Left lung (tissue), 10 donors: ENCODE data around the gene KAT8. TPM values are rescaled to one million over a fixed set of nuclear protein-coding genes. Genes with fewer than 3 reads are reported as not detected.

Source experiments
- ATAC-seq: fragments of 200-7000 bp; cut with Tn5 transposase; one replicate; pipeline ENCODE4 v1.9.1; 2020; ENCODE audit warnings: moderate library complexity
- DNase-seq, 4 donors: peaks; one replicate each; pipeline ENCODE4 v3.0.0-alpha.2; 2013 to 2020
- H3K27ac ChIP-seq, 2 donors: fragments of 200-600 bp; sonication (generic) in 1 of 2; one replicate each; pipeline versions ENCODE4 v1.5.0 to v1.8.0; 2020 to 2021
- H3K27me3 ChIP-seq, 2 donors: fragments of 200-600 bp; sonication (generic) in 1 of 2; one replicate each; pipeline versions ENCODE4 v1.5.0 to v1.8.0; 2020 to 2021
- H3K36me3 ChIP-seq, 2 donors: fragments of 200-600 bp; sonication (generic) in 1 of 2; one replicate each; pipeline versions ENCODE4 v1.5.0 to v1.8.0; 2020 to 2021
- H3K4me1 ChIP-seq, 2 donors: fragments of 200-600 bp; one replicate each; pipeline ENCODE4 v1.8.0; 2021
- H3K4me3 ChIP-seq, 2 donors: fragments of 200-600 bp; sonication (generic) in 1 of 2; one replicate each; pipeline versions ENCODE4 v1.5.0 to v1.8.0; 2020 to 2021; ENCODE audit warnings: mild to moderate bottlenecking in 1 of 2
- H3K9me3 ChIP-seq, 2 donors: fragments of 200-600 bp; sonication (generic) in 1 of 2; one replicate each; pipeline versions ENCODE4 v1.5.0 to v1.8.0; 2020 to 2021
- intact Hi-C, 2 donors: fragments of 100-400 bp; cut with DNase I; formaldehyde crosslinking; loops; one replicate each; pipeline versions ENCODE4 v1.11.2 to v1.14.2; 2022
- polyA plus RNA-seq, 6 donors: library from polyadenylated mRNA; unstranded; fragments of 120-200 nt; gene quantifications; one replicate each; pipeline ENCODE4 v1.2.1, GENCODE V29; 2013; ENCODE audit not compliant: insufficient read length in 6 of 6
- total RNA-seq, 2 donors: library from RNA; stranded (reverse); fragmentation: NEBNext Ultra II Directional; extraction: Animal tissue kit (Norgen Biotek cat#: 25700); gene quantifications; one replicate each; pipeline ENCODE4 v1.2.1, GENCODE V29; 2021
- TF ChIP-seq, protein P1 (sequence below), 2 donors: fragments of 200-600 bp; sonication (generic) in 1 of 2; IDR thresholded peaks; one replicate each; pipeline versions ENCODE4 v1.5.0 to v1.8.0; 2021; ENCODE audit warnings: antibody characterized with exemption in 2 of 2
- donor health status: DM: no; HTN: yes; CAD: no.
- donor health status: DM: no; HTN: no; CAD: no.

KAT8 gene
- total and polyA plus RNA-seq, 8 donors, result 49.8 to 74.6 (median 61.0) TPM

DNA sequence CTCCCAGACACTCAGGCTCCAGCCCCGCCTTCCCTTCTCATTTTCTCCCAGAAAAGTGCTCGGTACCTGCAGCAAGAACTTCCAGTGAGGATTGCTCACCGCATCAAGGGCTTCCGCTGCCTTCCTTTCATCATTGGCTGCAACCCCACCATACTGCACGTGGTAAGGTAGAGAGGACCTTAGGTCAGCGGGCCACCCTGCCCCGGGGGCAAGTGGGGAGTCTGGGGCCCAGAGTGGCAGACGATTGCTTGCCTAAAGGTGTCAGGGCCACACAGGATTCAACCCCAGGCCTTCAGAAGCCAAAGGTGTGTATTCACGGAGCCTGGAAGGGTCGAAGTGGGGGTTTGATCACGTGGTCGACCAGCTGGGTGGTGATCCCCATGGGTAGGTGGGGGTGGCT lies 7.8 kb upstream of the KAT8 start:
- H3K27me3 ChIP-seq, result no peaks in the 10 kb centered on the region
- H3K4me1 ChIP-seq, result peaks cover 14 to 62% of the 10 kb centered on the region in 2 donors
- DNase-seq (no peak), ATAC-seq (no peak)
- H3K36me3 ChIP-seq, result peaks cover 0 to 39% of the 10 kb centered on the region in 2 donors
- H3K4me3 ChIP-seq, result peak overlapping the region in 1 of 2 donors; percentile 96
- no peaks in the 10 kb centered on the region for H3K9me3 ChIP-seq
- no peak overlapping the region for H3K27ac ChIP-seq
- TF ChIP-seq, protein P1, sequence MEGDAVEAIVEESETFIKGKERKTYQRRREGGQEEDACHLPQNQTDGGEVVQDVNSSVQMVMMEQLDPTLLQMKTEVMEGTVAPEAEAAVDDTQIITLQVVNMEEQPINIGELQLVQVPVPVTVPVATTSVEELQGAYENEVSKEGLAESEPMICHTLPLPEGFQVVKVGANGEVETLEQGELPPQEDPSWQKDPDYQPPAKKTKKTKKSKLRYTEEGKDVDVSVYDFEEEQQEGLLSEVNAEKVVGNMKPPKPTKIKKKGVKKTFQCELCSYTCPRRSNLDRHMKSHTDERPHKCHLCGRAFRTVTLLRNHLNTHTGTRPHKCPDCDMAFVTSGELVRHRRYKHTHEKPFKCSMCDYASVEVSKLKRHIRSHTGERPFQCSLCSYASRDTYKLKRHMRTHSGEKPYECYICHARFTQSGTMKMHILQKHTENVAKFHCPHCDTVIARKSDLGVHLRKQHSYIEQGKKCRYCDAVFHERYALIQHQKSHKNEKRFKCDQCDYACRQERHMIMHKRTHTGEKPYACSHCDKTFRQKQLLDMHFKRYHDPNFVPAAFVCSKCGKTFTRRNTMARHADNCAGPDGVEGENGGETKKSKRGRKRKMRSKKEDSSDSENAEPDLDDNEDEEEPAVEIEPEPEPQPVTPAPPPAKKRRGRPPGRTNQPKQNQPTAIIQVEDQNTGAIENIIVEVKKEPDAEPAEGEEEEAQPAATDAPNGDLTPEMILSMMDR (IDR thresholded peaks at IDR 0.05), result no peak
- intact Hi-C loops, result no loop called here

DNA sequence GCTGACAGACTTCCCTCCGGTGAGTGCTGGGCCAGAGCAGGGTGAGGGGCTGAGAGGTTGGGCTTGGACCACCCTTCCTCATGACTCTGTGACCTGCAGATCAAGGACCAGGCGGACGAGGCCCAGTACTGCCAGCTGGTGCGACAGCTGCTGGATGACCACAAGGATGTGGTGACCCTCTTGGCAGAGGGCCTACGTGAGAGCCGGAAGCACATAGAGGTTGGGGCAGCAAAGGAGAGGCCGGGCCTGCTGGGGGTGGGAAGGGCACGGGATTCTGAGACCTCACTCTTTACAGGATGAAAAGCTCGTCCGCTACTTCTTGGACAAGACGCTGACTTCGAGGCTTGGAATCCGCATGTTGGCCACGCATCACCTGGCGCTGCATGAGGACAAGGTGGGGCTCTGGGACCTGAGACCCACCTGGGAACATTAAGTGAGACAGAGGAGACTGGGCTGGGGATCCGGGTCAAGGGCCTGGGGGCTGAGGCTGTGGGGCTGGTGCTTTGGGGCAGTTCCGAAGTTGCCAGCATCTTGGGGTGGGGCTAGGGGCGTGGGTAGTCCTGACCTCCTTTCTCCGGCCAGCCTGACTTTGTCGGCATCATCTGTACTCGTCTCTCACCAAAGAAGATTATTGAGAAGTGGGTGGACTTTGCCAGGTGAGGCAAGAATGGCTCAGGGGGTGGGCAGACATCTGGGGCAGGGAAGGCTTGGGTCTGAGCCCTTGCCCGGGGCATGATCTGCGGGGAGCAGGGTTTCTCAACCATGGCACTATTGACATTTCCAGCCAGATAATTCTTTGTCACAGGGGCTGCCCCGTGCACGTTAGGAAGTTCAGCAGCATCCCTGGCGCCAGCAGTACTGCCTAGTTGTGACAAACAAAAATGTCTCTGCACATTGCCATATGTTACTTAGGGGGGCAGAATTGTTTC lies 7.1 kb upstream of the KAT8 start:
- Histone ChIP-seq H3K27ac (no peak overlapping the region), H3K4me1 (peaks cover 14 to 65% of the 10 kb centered on the region in 2 donors), H3K4me3 (no peak overlapping the region), H3K9me3 (no peaks in the 10 kb centered on the region), H3K27me3 (no peaks in the 10 kb centered on the region), H3K36me3 (peaks cover 0 to 39% of the 10 kb centered on the region in 2 donors)
- DNase-seq (no peak), ATAC-seq (no peak)
- TF ChIP-seq, protein P1 (IDR thresholded peaks at IDR 0.05), result no peak
- intact Hi-C loops, result no loop called here

DNA sequence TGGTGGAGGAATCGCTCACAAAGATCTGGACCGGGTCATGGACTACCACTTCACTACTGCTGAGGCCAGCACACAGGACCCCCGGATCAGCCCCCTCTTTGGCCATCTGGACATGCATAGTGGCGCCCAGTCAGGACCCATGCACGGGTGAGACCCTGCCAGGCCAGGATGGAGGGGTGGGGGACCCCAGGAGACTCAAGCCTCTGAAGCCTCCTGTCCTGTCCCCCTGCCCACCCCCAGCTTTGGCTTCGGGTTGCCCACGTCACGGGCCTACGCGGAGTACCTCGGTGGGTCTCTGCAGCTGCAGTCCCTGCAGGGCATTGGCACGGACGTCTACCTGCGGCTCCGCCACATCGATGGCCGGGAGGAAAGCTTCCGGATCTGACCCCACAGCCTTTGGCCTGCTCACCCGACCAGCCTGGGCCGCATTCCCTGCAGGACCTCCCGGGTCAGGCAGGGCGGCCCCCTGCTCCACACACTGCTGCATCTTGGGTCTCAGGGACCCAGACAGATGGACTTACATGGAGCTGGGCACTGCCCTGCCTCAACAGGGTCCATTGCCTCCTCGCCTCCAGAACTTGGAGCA lies 5.5 kb upstream of the KAT8 start:
- peaks cover 9 to 74% of the 10 kb centered on the region in 2 donors for H3K4me1 ChIP-seq
- TF ChIP-seq, protein P1 (IDR thresholded peaks at IDR 0.05), result no peak
- no peaks in the 10 kb centered on the region for H3K27me3 ChIP-seq
- intact Hi-C loops, result no loop called here
- ATAC-seq, result no peak
- H3K4me3 ChIP-seq, result no peak overlapping the region
- no peaks in the 10 kb centered on the region for H3K9me3 ChIP-seq
- H3K36me3 ChIP-seq, result peaks cover 0 to 39% of the 10 kb centered on the region in 2 donors
- DNase-seq, result no peak
- peak overlapping the region in 1 of 2 donors; percentile 90 for H3K27ac ChIP-seq

DNA sequence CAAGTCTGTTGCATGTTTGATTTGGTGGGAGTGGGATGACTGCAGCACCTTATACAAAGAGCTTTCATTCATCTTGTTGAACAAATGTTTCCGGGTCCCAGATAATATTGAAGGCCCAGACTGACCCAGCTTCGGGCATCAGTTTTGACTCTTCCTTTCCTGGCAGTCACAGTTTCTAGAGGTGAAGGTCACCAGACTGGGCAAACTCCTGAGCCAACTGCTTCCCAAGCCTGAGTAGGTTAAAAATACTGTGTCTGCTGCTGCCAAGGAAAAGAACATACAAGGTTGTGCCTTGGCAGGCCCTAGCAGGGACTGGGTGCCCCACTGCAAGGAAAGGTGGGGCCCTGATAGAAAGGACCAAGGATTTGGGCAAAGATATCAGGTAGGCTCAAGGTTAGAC lies 4.8 kb upstream of the KAT8 start:
- intact Hi-C loops, result no loop called here
- no peak for DNase-seq
- H3K4me3 ChIP-seq, result no peak overlapping the region
- TF ChIP-seq, protein P1 (IDR thresholded peaks at IDR 0.05), result no peak
- H3K27me3 ChIP-seq, result no peaks in the 10 kb centered on the region
- H3K27ac ChIP-seq, result peak overlapping the region; percentile 46 to 90
- peaks cover 0 to 39% of the 10 kb centered on the region in 2 donors for H3K36me3 ChIP-seq
- H3K4me1 ChIP-seq, result peaks cover 9 to 71% of the 10 kb centered on the region in 2 donors
- no peak for ATAC-seq
- no peaks in the 10 kb centered on the region for H3K9me3 ChIP-seq
